GM10266 (cell line): ENCODE results near the gene MAMDC4.
"Not testable (repeated sequence)": the region's sequence is repeated elsewhere in the genome, so short reads cannot be mapped to it uniquely, and the experiment has no call there.

Source experiments
- DNase-seq: peaks from one replicate; pipeline ENCODE4 v3.0.0; 2012; ENCODE audit errors: extremely low spot score
- TF ChIP-seq, protein P1 (sequence below): IDR thresholded peaks from 2 replicates; pipeline ENCODE4 v1.5.1; 2012; ENCODE audit warnings: mild to moderate bottlenecking, low read depth; ENCODE audit not compliant: control insufficient read depth, insufficient read depth; ENCODE audit errors: missing control alignments

Gene MAMDC4

DNA sequence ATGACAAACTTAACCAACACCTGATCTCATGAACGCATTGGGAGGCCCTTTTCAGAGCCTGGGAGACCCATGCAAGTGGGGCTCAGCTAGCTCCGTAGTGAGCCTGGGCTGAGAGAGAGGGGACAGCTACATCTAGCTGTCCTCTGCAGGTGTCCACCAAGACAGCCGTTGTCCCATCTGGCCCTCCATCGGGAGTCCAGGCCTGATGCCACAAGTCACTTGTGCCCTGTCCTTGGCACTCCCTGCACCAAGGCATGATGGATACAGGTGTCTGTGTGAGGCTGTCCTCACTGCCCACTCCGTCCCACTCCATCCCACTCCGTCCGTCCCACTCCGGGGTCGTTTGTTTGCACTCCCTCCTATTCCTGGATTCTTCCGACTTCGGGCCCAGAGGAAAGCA lies 16.5 kb downstream of the MAMDC4 start:
- DNase-seq: no peak
- TF ChIP-seq, protein P1, sequence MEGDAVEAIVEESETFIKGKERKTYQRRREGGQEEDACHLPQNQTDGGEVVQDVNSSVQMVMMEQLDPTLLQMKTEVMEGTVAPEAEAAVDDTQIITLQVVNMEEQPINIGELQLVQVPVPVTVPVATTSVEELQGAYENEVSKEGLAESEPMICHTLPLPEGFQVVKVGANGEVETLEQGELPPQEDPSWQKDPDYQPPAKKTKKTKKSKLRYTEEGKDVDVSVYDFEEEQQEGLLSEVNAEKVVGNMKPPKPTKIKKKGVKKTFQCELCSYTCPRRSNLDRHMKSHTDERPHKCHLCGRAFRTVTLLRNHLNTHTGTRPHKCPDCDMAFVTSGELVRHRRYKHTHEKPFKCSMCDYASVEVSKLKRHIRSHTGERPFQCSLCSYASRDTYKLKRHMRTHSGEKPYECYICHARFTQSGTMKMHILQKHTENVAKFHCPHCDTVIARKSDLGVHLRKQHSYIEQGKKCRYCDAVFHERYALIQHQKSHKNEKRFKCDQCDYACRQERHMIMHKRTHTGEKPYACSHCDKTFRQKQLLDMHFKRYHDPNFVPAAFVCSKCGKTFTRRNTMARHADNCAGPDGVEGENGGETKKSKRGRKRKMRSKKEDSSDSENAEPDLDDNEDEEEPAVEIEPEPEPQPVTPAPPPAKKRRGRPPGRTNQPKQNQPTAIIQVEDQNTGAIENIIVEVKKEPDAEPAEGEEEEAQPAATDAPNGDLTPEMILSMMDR: no peak

GRCh38 chr9:136869611-136870010 lies 17.5 kb downstream of the MAMDC4 start:
- DNase-seq: not testable (repeated sequence)

DNA sequence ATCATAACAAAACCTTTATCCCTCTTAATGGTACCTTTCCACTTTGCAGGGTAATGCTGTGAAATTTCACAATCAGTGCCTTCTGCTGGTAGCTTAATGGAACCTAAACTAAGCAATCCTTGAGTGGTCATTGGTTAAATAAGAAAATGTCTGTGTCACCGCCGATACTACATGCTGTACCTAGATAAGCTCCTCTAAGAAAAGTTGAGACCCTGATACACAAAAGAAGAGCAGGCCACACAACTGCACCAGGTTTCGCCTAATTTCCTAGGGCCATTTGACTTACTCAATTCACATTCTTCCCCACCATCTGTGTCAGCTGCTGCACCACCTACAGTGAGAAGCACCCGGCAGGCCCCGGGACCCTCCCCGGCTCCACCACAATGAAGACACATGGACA lies 23.0 kb downstream of the MAMDC4 start:
- no peak for DNase-seq
- TF ChIP-seq, protein P1: no peak

GRCh38 chr9:136876476-136876875 lies 24.3 kb downstream of the MAMDC4 start:
- no peak for DNase-seq

DNA sequence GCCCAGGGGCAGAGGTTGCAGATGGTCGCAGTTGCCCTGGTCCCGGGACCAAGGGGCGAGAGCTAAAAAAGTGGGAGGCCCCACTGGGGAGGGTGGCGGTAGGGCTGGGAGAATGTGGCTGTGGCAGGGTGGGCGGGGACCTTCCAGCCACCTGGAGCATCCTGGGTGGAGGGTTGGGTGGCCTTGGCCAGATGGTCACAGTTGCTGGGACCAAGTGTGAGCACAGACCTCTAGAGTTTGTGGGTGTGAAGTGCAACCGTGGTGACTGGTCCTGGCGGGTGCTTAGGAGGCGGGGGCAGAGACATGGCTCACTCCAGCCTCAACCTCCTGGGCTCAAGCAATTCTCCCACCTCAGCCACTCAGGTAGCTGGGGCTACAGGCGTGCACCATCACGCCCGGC lies 28.5 kb downstream of the MAMDC4 start:
- TF ChIP-seq, protein P1: no peak
- peak; percentile 50 for DNase-seq

More at GRCh38 chr9:136876476-136876875, 24.3 kb downstream of the MAMDC4 start:
- TF ChIP-seq, protein P1: no peak

- peak; percentile 72 for DNase-seq
Measured at GRCh38 chr9:136881691-136882108, 29.6 kb downstream of the MAMDC4 start.

DNA sequence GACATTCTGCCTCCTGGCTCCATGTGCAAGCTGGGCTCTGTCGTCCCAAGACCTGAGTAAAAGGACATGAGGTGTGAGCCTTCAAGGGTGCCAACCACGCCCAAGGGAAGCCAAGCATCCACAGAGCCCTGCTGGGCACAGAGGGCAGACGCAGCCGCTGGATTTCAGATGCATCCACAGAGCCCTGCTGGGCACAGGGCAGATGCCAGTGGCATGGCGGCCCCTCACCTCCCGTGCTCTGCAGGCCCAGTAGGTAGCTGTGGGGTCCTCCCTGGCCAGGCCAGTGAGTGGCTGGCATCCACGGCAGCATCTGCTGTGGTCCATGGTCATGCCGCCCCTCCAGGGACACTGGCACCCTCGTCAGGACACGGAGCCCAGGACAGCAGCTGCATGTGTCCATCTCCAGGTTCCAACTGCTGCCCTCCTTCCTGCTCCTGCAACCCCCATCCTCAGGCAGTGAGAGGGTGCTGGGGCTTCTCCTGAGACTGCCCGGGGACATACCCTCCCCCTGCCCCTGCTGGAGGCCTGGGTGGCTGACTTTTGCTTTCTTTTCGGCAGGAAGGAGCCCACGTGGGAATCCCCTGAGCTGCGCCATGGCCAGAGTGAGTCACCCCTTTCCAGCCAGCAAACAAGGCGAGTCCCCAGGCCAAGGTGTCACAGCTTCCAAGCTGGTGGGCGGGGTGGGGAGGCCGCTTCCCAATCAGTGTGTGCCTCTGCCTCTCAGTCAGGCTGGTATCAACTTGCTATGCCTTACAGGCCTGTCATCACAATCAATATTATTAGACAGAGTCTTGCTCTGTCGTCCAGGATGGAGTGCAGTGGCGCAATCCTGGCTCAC lies 30.2 kb downstream of the MAMDC4 start:
- DNase-seq: peak; percentile 88
- TF ChIP-seq, protein P1: no peak

More at GRCh38 chr9:136881691-136882108, 29.6 kb downstream of the MAMDC4 start:
- TF ChIP-seq, protein P1: no peak

DNA sequence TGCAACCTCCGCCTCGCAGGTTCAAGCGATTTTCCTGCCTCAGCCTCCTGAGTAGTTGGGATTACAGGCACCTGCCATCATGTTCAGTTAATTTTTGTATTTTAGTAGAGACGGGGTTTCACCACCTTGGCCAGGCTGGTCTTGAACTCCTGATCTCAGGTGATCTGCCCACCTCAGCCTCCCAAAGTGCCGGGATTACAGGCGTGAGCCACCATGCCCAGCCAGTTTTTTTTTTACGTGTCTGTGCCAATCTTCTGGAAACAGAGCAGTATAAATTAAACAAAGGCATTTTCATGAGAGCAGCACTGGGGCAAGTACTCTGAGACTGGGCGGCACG lies 30.8 kb downstream of the MAMDC4 start:
- not testable (repeated sequence) for DNase-seq

DNA sequence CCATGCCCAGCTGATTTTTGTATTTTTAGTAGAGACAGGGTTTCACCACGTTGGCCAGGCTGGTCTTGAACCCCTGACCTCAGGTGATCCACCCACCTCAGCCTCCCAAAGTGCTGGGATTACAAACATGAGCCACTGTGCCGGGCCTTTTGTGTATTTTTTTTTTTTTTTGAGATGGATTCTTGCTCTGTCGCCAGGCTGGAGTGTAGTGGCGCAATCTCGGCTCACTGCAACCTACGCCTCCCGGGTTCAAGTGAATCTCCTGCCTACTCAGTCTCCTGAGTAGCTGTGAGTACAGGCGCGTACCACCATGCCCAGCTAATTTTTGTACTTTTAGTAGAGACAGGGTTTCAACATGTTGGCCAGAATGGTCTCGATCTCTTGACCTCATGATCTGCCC lies 31.5 kb downstream of the MAMDC4 start:
- DNase-seq: not testable (repeated sequence)
